Kidney (tissue), 14 donors: ENCODE measurements around the gene MAN2C1. TPM values are rescaled to one million over a fixed set of nuclear protein-coding genes. Genes with fewer than 3 reads are reported as not detected.

Experiments
- DNase-seq, 5 donors: peaks; one replicate each; pipeline ENCODE4 v3.0.0-alpha.2; 2013 to 2020
- FAIRE-seq: peaks from 2 replicates; lab custom pipeline; 2012; peaks lifted over from hg19 to GRCh38; lab: Jason Lieb, UNC
- H3K27ac ChIP-seq, 2 donors: one replicate each; pipeline ENCODE4 v1.7.0; 2013; ENCODE audit warnings: low read depth in 2 of 2, low read length in 2 of 2, inconsistent platforms in 1 of 2
- H3K27me3 ChIP-seq: one replicate; pipeline ENCODE4 v1.7.1; 2013; ENCODE audit warnings: low read length, inconsistent platforms; ENCODE audit not compliant: control insufficient read depth, insufficient read depth
- H3K36me3 ChIP-seq, 3 donors: one replicate each; pipeline versions ENCODE4 v1.7.0 to v1.7.1; 2013; ENCODE audit warnings: low read length in 3 of 3, control low read depth in 1 of 3, inconsistent platforms in 1 of 3; ENCODE audit not compliant: insufficient read depth in 3 of 3, control insufficient read depth in 2 of 3
- H3K4me1 ChIP-seq, 3 donors: one replicate each; pipeline versions ENCODE4 v1.7.0 to v1.7.1; 2013; ENCODE audit warnings: low read length in 3 of 3, inconsistent platforms in 1 of 3, low read depth in 1 of 3; ENCODE audit not compliant: control insufficient read depth in 2 of 3, insufficient read depth in 2 of 3
- H3K4me3 ChIP-seq, 3 donors: one replicate each; pipeline versions ENCODE4 v1.7.0 to v1.8.1; 2013; ENCODE audit warnings: low read length in 3 of 3, control low read depth in 1 of 3, inconsistent platforms in 1 of 3
- H3K9ac ChIP-seq, 3 donors: one replicate each; pipeline versions ENCODE4 v1.7.0 to v1.7.1; 2013; ENCODE audit warnings: low read length in 3 of 3, control low read depth in 1 of 3, inconsistent platforms in 1 of 3
- H3K9me3 ChIP-seq, 3 donors: one replicate each; pipeline versions ENCODE4 v1.7.0 to v1.7.1; 2013; ENCODE audit warnings: low read length in 3 of 3, control low read depth in 1 of 3, inconsistent platforms in 1 of 3; ENCODE audit not compliant: control insufficient read depth in 2 of 3, insufficient read depth in 1 of 3
- intact Hi-C: fragments of 100-400 bp; cut with DNase I; formaldehyde crosslinking; loops from one replicate; pipeline ENCODE4 v1.11.1; 2022
- polyA plus RNA-seq: library from polyadenylated mRNA; stranded (reverse); fragments of 350-450 nt; fragmentation: Illumina TruSeq; extraction: RNeasy Lipid Tissue Mini Kit (QIAGEN cat#74804); gene quantifications from one replicate; pipeline ENCODE4 v1.2.3, GENCODE V29; 2014; ENCODE audit warnings: low read depth, low replicate concordance; ENCODE audit not compliant: insufficient read depth
- total RNA-seq: library from RNA; stranded (reverse); fragmentation: NEBNext Ultra II Directional; extraction: Animal tissue kit (Norgen Biotek cat#: 25700); gene quantifications from one replicate; pipeline ENCODE4 v1.2.1, GENCODE V29; 2021
- TF ChIP-seq, protein P1 (sequence below): IDR thresholded peaks from 3 replicates; pipeline ENCODE4 v1.5.1; 2012; ENCODE audit warnings: mild to moderate bottlenecking, moderate library complexity, borderline replicate concordance; ENCODE audit not compliant: insufficient read depth; ENCODE audit errors: extremely low read depth
- donor health status: control.
- donor health status: control.
- donor health status: control.
- donor health status: control.
- donor health status: control.
- donor health status: DM: yes; HTN: yes; CAD: no.
- donor health status: Normal renal cell carcinoma (clear cell type).

The MAN2C1 gene
- total and polyA plus RNA-seq, 2 donors from 2014 or later, result 126 to 246 TPM

DNA sequence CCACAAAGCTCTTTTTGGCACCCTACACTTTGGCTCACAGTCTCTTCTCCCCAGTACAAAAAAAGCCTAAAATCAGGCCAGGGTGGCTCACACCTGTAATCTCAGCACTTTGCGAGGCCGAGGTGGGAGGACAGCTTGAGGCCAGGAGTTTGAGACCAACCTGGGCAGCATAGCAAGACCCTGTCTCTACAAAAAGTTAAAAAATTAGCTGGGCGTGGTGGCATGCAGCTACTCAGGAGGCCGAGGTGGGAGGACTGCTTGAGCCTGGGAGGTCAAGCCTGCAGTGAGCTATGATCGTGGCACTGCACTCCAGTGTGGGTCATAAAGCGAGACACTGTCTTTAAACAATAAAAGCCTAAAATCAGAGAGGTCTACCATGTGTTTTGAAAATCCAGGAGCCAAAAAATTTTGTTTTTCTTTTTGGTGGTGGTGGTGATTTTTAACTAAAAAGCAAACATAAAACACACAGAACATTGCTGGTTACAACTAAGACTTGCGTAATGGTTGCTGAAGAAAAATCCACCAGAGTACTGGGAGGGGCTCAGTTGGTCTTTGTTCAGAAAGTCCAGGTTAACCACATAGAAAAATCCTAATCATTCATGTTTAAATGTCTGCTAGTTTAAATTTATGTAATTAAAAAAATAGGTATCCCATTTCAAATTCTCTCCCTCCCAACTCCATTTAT lies 1.6 kb upstream of the MAN2C1 start:
- TF ChIP-seq, protein P1, sequence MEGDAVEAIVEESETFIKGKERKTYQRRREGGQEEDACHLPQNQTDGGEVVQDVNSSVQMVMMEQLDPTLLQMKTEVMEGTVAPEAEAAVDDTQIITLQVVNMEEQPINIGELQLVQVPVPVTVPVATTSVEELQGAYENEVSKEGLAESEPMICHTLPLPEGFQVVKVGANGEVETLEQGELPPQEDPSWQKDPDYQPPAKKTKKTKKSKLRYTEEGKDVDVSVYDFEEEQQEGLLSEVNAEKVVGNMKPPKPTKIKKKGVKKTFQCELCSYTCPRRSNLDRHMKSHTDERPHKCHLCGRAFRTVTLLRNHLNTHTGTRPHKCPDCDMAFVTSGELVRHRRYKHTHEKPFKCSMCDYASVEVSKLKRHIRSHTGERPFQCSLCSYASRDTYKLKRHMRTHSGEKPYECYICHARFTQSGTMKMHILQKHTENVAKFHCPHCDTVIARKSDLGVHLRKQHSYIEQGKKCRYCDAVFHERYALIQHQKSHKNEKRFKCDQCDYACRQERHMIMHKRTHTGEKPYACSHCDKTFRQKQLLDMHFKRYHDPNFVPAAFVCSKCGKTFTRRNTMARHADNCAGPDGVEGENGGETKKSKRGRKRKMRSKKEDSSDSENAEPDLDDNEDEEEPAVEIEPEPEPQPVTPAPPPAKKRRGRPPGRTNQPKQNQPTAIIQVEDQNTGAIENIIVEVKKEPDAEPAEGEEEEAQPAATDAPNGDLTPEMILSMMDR, result no peak
- no peaks in the 10 kb centered on the region for H3K27me3 ChIP-seq
- H3K4me3 ChIP-seq, result no peak overlapping the region
- no peak overlapping the region for H3K9ac ChIP-seq
- FAIRE-seq (no peak), DNase-seq (no peak)
- peaks cover 4 to 17% (median 15%) of the 10 kb centered on the region in 3 donors for H3K4me1 ChIP-seq
- H3K27ac ChIP-seq, result no peak overlapping the region
- H3K9me3 ChIP-seq, result no peaks in the 10 kb centered on the region
- intact Hi-C loops, result no loop called here
- H3K36me3 ChIP-seq, result peaks cover 12 to 52% (median 32%) of the 10 kb centered on the region in 3 donors

DNA sequence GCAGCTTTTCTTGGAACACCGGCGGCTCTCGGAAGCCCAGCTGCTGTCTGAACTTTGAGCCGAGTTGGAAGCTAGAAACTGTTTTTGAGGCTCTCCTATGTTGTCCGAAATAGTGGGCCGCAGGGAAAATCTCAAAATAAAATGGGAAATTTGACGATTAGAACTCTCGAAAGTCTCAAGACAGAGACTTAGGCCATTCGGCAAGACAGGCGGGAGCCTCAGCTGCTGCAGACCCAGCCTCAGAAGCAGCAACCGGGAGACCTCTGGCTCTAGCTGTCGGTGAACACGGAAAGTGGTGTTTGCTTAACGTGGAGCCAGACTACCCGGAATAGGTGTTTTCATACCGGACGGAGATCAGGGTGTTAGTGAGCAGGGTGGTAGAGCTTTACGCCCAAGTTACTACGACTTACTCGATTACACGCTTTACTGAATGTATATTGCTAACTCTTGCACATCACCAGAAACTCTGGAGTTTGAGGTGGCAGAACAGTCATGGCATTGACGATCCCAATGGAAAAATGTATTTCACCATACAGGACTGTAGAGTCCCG lies 357 bp upstream of the MAN2C1 start:
- Histone ChIP-seq H3K4me3 (peak overlapping the region; percentile 80 to 92 (median 84)), H3K27ac (peak overlapping the region; percentile 86 to 99), H3K27me3 (no peaks in the 10 kb centered on the region), H3K9ac (peak overlapping the region; percentile 61 to 93 (median 85)), H3K36me3 (peaks cover 9 to 52% (median 37%) of the 10 kb centered on the region in 3 donors), H3K9me3 (no peaks in the 10 kb centered on the region), H3K4me1 (peaks cover 4 to 17% (median 15%) of the 10 kb centered on the region in 3 donors)
- TF ChIP-seq, protein P1, result no peak
- intact Hi-C loops, result no loop called here
- DNase-seq (peak in 1 of 5 donors; percentile 26), FAIRE-seq (no peak)

DNA sequence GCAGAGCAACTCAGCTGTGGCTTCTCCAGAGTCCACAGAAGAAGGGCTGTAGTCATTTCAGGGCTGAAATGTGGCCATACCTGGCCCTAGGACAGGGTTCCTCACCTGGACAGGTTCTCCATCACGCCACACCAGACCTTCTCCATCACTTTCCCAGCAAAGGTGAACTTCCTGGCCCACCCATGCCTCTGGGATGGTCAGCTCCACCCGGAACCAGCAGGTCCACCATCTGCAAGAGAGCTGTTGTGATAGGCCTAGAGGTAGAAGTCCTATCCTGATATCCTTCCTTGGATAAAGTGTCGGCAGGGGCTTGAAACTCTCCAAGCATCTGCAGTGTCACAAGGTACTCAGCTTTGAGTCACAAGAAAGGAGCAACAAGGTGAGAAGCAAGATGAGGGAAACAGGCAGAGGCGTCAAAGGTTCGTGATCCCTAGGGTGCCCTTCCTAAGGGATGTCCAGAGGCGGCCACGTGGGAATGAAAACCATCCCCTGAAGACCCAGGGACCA lies 948 bp downstream of the MAN2C1 start:
- peak overlapping the region; percentile 70 to 99 for H3K27ac ChIP-seq
- H3K4me1 ChIP-seq, result peaks cover 4 to 17% (median 15%) of the 10 kb centered on the region in 3 donors
- H3K36me3 ChIP-seq, result peaks cover 9 to 50% (median 34%) of the 10 kb centered on the region in 3 donors
- DNase-seq (peak in 1 of 5 donors; percentile 45), FAIRE-seq (no peak)
- H3K27me3 ChIP-seq, result no peaks in the 10 kb centered on the region
- H3K9ac ChIP-seq, result peak overlapping the region; percentile 21 to 42 (median 27)
- peak overlapping the region; percentile 52 to 84 (median 80) for H3K4me3 ChIP-seq
- intact Hi-C loops, result no loop called here
- TF ChIP-seq, protein P1, result no peak
- no peaks in the 10 kb centered on the region for H3K9me3 ChIP-seq
